K562 (cell line): ENCODE data around the gene ZKSCAN1. TPM values are rescaled to one million over a fixed set of nuclear protein-coding genes. Genes with fewer than 3 reads are reported as not detected.

Experiments
- ELF1 ChIP-seq: fragments of 200-800 bp; sonication (Bioruptor generic); IDR thresholded peaks from 2 replicates; pipeline ENCODE4 v1.6.1; 2016; ENCODE audit warnings: missing genetic modification characterization, missing compliant biosample characterization
- ETV5 ChIP-seq: sonication (generic); formaldehyde crosslinking; IDR thresholded peaks from 2 replicates; pipeline ENCODE4 v1.4.0; 2020; ENCODE audit warnings: low read depth, mild to moderate bottlenecking, missing genetic modification reagents
- MEF2A ChIP-seq: IDR thresholded peaks from 2 replicates; pipeline ENCODE4 v1.6.1; 2011; ENCODE audit warnings: low read depth, mild to moderate bottlenecking, low read length, moderate library complexity; ENCODE audit not compliant: control insufficient read depth
- NRF1 ChIP-seq, 2 experiments: fragments of 450-650 bp; IDR thresholded peaks in 1 of 2; conservative IDR thresholded peaks in 1 of 2; 2 replicates each; pipeline ENCODE4 v1.6.1; 2014; ENCODE audit warnings: mild to moderate bottlenecking in 2 of 2
- POLR2AphosphoS5 ChIP-seq: IDR thresholded peaks from 2 replicates; pipeline ENCODE4 v1.6.1; 2011; ENCODE audit warnings: mild to moderate bottlenecking, low read depth, low read length, moderate library complexity; ENCODE audit not compliant: control insufficient read depth, insufficient read depth
- RBBP5 ChIP-seq: fragments of 200-600 bp; sonication (generic); IDR thresholded peaks from 2 replicates; pipeline ENCODE4 v1.6.1; 2012; ENCODE audit warnings: borderline replicate concordance, mild to moderate bottlenecking, low read length, control low read depth, inconsistent platforms; ENCODE audit not compliant: insufficient read depth, poor library complexity, severe bottlenecking
- SIX5 ChIP-seq, 2 experiments: IDR thresholded peaks; 2 replicates each; pipeline ENCODE4 v1.6.1; 2011; ENCODE audit warnings: low read length in 2 of 2, borderline replicate concordance in 1 of 2, low read depth in 1 of 2, mild to moderate bottlenecking in 1 of 2, moderate library complexity in 1 of 2; ENCODE audit not compliant: insufficient read depth in 1 of 2
- SMAD1 ChIP-seq: fragments of 150-350 bp; IDR thresholded peaks from 2 replicates; pipeline ENCODE4 v1.6.1; 2014; ENCODE audit warnings: low read length, low read depth; ENCODE audit not compliant: partially characterized antibody
- TAF9B ChIP-seq: fragments of 450-650 bp; IDR thresholded peaks from 2 replicates; pipeline ENCODE4 v1.6.1; 2018; ENCODE audit warnings: mild to moderate bottlenecking; ENCODE audit not compliant: partially characterized antibody
- TCF3 ChIP-seq: sonication (generic); formaldehyde crosslinking; IDR thresholded peaks from 2 replicates; pipeline ENCODE4 v1.4.0; 2020; ENCODE audit warnings: mild to moderate bottlenecking, missing genetic modification reagents
- XRCC5 ChIP-seq: fragments of 200-400 bp; formaldehyde crosslinking; IDR thresholded peaks from 2 replicates; pipeline ENCODE4 v1.6.1; 2017; ENCODE audit warnings: low read depth, mild to moderate bottlenecking, low read length
- ZFP1 ChIP-seq: fragments of 450-650 bp; formaldehyde crosslinking; IDR thresholded peaks from 2 replicates; pipeline ENCODE4 v1.4.0; 2020; ENCODE audit warnings: mild to moderate bottlenecking, mixed read lengths
- ZNF431 ChIP-seq: sonication (generic); formaldehyde crosslinking; IDR thresholded peaks from 2 replicates; pipeline ENCODE4 v1.8.0; 2022; ENCODE audit warnings: mild to moderate bottlenecking, missing genetic modification reagents
- polyA plus RNA-seq, 8 experiments: library from polyadenylated mRNA; depleted of rRNA in 4 of 8; stranded (reverse) in 5 of 8; unstranded in 3 of 8; fragments of >200 nt; fragmentation: Nextera tagmentation in 2 of 8; fragmentation: Illumina TruSeq in 1 of 8; extraction: Ambion mirVana in 2 of 8; extraction: Trizol in 1 of 8; gene quantifications; 2 replicates each; pipeline versions ENCODE4 v1.2.1 to v1.2.3, GENCODE V29; 2011 to 2014; ENCODE audit warnings: inconsistent platforms in 1 of 8, missing spikeins in 1 of 8
- total RNA-seq, 7 experiments: library from RNA; depleted of rRNA in 6 of 7; stranded (reverse); fragments of >200 nt in 6 of 7; fragmentation: Illumina TruSeq in 2 of 7; extraction: Trizol in 2 of 7; gene quantifications; 2 replicates each; pipeline versions ENCODE4 v1.2.1 to v1.2.3, GENCODE V29; 2011 to 2021; ENCODE audit warnings: low replicate concordance in 1 of 7
- TF ChIP-seq, protein P1 (sequence below): fragments of 250-450 bp; sonication (Bioruptor Pico); IDR thresholded peaks from 2 replicates; pipeline ENCODE4 v1.5.0; 2021; ENCODE audit warnings: mild to moderate bottlenecking, moderate library complexity
- TF ChIP-seq, protein P2 (sequence below), 3 experiments: fragments of 200-800 bp in 1 of 3; sonication (Bioruptor generic) in 1 of 3; sonication (generic) in 1 of 3; formaldehyde crosslinking in 1 of 3; IDR thresholded peaks; 2 replicates each; pipeline versions ENCODE4 v1.6.1 to v1.8.0; 2016 to 2022; ENCODE audit warnings: mild to moderate bottlenecking in 2 of 3, missing compliant biosample characterization in 2 of 3, missing genetic modification characterization in 2 of 3, missing genetic modification reagents in 1 of 3
- TF ChIP-seq, protein P3 (sequence below): fragments of 250-450 bp; sonication (Bioruptor Pico); IDR thresholded peaks from 2 replicates; pipeline ENCODE4 v1.4.0; 2020
- TF ChIP-seq, protein P4 (sequence below): sonication (generic); formaldehyde crosslinking; IDR thresholded peaks from 2 replicates; pipeline ENCODE4 v1.8.1; 2023; ENCODE audit warnings: mild to moderate bottlenecking, missing genetic modification reagents, moderate library complexity

Gene ZKSCAN1
- total and polyA plus RNA-seq, 9 of the 15 experiments (the other 6 are each of a cell fraction or from before 2014, with no cell fraction given), result 5.3 to 43.0 (median 23.2) TPM

DNA sequence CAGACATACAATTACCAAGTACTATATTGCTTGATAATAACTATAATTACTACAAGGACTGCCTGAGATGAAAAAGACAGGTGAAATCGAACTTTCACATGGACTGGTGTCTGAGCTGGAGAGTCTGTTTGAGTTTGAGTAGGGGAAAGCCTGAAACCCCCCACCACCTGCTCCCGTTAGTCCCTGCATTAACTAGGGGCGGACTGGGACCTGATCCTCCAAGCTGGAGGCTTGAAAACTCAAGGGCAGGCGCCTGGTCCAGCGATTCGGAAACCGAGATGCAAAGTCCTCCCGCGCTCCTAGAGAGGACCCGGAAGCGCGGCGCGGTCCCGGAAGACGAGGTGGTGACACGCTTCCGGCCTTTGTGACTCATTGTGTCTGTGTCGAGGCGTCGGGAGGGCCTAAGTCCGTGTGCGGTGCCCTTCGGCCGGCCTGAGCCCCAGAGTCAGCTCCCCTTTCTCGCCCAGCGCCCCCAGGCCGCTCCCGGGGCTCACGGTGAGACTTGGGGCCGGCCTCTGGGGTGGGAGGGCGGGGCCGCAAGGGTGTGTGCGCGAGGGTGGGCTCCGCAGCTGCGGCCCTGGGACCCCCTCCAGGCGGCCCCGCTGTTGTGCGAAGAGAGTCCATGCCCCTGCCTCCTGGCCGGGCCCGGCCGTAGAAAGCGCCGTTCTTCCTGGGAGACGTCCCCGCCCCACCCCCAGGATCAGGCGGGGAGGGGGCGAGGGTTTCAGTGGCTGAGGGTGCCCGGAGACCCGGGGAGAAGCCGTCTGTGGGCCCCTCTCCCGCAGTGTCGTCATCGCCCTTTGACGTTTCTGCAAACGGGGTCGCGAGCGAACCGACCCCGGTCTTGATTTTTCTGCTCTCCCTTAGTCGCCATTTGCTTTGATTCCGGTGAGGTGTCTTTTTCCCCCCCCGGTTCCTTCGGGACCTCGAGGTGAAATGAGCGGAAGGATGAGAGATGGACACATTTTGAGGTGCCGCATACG, at the start of gene ZKSCAN1 (continued):
- TF ChIP-seq, protein P1, sequence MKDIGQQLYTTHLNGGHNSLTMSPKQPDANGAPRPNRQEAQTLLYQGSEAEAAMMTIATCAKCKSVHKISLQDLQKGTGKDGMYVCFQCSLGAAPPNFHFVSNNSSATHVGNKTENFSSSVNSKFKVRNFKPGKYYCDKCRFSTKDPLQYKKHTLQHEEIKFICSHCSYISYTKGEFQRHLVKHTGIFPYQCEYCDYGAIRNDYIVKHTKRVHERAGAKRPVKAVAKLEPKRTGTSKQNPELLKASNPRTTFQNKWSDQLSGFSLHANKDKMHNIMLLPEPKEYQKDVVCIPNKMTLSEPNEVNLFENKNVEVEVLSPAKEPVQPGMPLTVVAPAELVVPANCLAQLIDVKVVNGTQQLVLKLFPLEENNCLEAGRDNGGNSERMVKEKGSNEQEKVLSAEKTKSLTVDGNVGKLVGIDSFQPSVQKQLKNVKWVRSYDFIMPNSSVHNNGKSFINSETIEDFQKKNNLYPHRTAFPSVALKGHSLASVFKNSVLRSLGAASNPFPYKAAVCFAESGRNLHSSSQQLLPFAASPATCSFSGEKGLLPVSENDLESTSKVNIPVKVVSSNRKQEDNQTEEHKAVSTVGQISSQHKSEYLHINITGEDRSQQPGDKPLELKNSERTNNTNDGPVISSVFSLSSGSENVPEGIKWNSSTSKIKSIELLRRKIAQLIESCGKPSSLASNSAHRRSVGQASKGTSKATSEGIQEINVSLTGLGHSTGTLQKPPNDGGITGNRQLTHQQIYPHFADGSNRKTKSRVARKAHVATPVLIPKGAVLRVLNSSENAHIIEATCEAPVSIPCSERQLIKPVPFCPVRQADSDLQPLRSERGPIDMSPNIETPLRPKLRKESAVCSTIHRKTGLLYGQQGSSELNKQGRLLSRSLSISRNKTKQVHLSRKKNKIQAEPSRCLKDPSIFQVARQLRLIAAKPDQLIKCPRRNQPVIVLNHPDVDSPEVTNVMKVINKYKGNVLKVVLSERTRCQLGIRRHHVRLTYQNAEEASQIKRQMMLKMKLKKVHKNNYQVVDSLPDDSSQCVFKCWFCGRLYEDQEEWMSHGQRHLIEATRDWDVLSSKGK (CRISPR knock-in tag), result no peak
- TF ChIP-seq, protein P2, sequence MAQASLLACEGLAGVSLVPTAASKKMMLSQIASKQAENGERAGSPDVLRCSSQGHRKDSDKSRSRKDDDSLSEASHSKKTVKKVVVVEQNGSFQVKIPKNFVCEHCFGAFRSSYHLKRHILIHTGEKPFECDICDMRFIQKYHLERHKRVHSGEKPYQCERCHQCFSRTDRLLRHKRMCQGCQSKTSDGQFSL (CRISPR knock-in tag; IDR thresholded peaks at IDR 0.05), result peak; percentile 72; the same call in 1 of the 2 replicates
- TF ChIP-seq, protein P2 (tag; IDR thresholded peaks at IDR 0.05), result peak in 1 of 2 experiments; percentile 44; a peak in 1 of 4 replicates
- peak; percentile 81; the same call in 1 of the 2 replicates for TF ChIP-seq XRCC5
- peak; percentile 95 for TF ChIP-seq ETV5 (CRISPR knock-in tag)
- TF ChIP-seq ELF1 (tag), result peak; percentile 100
- TF ChIP-seq TAF9B, result peak; percentile 94
- peak; percentile 10; the same call in 1 of the 2 replicates for TF ChIP-seq TCF3 (CRISPR knock-in tag)
- TF ChIP-seq, protein P3, sequence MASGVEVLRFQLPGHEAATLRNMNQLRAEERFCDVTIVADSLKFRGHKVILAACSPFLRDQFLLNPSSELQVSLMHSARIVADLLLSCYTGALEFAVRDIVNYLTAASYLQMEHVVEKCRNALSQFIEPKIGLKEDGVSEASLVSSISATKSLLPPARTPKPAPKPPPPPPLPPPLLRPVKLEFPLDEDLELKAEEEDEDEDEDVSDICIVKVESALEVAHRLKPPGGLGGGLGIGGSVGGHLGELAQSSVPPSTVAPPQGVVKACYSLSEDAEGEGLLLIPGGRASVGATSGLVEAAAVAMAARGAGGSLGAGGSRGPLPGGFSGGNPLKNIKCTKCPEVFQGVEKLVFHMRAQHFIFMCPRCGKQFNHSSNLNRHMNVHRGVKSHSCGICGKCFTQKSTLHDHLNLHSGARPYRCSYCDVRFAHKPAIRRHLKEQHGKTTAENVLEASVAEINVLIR (CRISPR knock-in tag), result peak; percentile 78
- TF ChIP-seq ZNF431 (CRISPR knock-in tag), result 0 out of 2 replicates have a peak, but pooled peaks have one; percentile 54
- TF ChIP-seq POLR2AphosphoS5, result peak; percentile 98
- TF ChIP-seq SIX5 (IDR thresholded peaks at IDR 0.05; ENCODE audit: borderline replicate concordance in 1 of 2, insufficient read depth in 1 of 2, low read depth in 1 of 2, low read length in 2 of 2), result peak in 1 of 2 experiments; percentile 39; a peak in 2 of 4 replicates
- TF ChIP-seq MEF2A, result 0 out of 2 replicates have a peak, but pooled peaks have one; percentile 3
- TF ChIP-seq SMAD1, result peak; percentile 78
- peak; percentile 50 to 62; a peak in 3 of 4 replicates for TF ChIP-seq NRF1 (conservative IDR thresholded peaks at IDR 0.05 in 1 of 2, IDR thresholded peaks at IDR 0.05 in 1 of 2)
- TF ChIP-seq RBBP5, result peak; percentile 54
- no peak for TF ChIP-seq ZFP1 (CRISPR knock-in tag)
- TF ChIP-seq, protein P4, sequence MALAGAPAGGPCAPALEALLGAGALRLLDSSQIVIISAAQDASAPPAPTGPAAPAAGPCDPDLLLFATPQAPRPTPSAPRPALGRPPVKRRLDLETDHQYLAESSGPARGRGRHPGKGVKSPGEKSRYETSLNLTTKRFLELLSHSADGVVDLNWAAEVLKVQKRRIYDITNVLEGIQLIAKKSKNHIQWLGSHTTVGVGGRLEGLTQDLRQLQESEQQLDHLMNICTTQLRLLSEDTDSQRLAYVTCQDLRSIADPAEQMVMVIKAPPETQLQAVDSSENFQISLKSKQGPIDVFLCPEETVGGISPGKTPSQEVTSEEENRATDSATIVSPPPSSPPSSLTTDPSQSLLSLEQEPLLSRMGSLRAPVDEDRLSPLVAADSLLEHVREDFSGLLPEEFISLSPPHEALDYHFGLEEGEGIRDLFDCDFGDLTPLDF, result 0 out of 2 replicates have a peak, but pooled peaks have one; percentile 55
